Measurements from ENCODE around the gene ARHGEF2. TPM values are rescaled to one million over a fixed set of nuclear protein-coding genes. Genes with fewer than 3 reads are reported as not detected.
A peak's percentile ranks its signal among the peaks of the same experiment; 100 is the strongest.

ARHGEF2 gene
- total and polyA plus RNA-seq, 11 donors, result 23.9 to 98.6 (median 57.0) TPM

DNA sequence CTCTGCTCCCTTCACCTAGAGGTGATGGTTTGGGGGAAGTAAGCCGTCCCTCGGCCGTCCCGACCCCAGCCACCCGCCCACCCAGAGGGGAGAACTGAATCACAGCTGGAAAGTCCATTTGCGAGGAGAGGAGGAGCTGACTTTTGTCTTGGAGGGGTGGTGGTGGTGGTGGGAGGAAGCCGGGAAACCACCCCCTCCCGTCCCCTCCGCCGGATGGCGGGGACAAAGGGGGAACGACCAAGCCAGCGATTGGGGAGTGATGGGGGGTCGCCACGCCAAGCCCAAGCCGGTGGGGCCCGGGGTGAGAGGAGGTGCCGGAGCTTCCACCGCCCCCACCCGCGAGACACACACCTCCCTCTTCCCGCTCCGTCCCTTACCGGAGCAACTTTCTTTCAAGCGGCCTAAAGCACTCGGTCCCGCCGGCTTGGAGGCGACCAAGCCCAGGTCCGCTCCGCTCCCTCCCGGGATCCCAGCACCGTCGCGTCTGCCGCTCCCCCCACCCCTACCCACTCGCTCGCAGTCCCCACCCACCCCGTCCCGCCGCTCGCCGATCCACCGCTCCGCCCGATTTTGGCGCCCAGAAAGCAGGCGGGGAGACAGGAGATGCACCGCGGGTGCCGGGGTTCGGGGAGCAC is 540 bp downstream of the ARHGEF2 start:
- 1 to 3% (median 1%) methylated on average over 7 to 52 of the region's 52 CpGs for WGBS, 4 donors
- DNase-seq, result peak in 4 of 5 donors; percentile 54 to 70 (median 66)
- intact Hi-C loops (cut with DNase I), result loop anchor here in 5 of 10 donors (1.0 to 5.0 kb wide), 3 partner anchors 12 to 43 kb away; partner anchors contain the start of genes RXFP4 (in 4 of the 5) and KHDC4 (in 1 of the 5)
- peak overlapping the region; percentile 91 to 100 (median 98) for H3K27ac ChIP-seq
- H3K36me3 ChIP-seq, result peaks cover 0 to 14% (median 0%) of the 10 kb centered on the region in 9 donors
- no peaks in the 10 kb centered on the region for H3K27me3 ChIP-seq
- ATAC-seq, result peak in 3 of 4 donors; percentile 41 to 44 (median 44)
- H3K4me3 ChIP-seq, result peak overlapping the region; percentile 65 to 97 (median 86)
- TF ChIP-seq POLR2A (IDR thresholded peaks at IDR 0.05), result no peak
- TF ChIP-seq, protein P1, sequence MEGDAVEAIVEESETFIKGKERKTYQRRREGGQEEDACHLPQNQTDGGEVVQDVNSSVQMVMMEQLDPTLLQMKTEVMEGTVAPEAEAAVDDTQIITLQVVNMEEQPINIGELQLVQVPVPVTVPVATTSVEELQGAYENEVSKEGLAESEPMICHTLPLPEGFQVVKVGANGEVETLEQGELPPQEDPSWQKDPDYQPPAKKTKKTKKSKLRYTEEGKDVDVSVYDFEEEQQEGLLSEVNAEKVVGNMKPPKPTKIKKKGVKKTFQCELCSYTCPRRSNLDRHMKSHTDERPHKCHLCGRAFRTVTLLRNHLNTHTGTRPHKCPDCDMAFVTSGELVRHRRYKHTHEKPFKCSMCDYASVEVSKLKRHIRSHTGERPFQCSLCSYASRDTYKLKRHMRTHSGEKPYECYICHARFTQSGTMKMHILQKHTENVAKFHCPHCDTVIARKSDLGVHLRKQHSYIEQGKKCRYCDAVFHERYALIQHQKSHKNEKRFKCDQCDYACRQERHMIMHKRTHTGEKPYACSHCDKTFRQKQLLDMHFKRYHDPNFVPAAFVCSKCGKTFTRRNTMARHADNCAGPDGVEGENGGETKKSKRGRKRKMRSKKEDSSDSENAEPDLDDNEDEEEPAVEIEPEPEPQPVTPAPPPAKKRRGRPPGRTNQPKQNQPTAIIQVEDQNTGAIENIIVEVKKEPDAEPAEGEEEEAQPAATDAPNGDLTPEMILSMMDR (IDR thresholded peaks at IDR 0.05), result no peak
- H3K4me1 ChIP-seq, result peaks cover 23 to 93% (median 68%) of the 10 kb centered on the region in 12 donors
- no peaks in the 10 kb centered on the region for H3K9me3 ChIP-seq

DNA sequence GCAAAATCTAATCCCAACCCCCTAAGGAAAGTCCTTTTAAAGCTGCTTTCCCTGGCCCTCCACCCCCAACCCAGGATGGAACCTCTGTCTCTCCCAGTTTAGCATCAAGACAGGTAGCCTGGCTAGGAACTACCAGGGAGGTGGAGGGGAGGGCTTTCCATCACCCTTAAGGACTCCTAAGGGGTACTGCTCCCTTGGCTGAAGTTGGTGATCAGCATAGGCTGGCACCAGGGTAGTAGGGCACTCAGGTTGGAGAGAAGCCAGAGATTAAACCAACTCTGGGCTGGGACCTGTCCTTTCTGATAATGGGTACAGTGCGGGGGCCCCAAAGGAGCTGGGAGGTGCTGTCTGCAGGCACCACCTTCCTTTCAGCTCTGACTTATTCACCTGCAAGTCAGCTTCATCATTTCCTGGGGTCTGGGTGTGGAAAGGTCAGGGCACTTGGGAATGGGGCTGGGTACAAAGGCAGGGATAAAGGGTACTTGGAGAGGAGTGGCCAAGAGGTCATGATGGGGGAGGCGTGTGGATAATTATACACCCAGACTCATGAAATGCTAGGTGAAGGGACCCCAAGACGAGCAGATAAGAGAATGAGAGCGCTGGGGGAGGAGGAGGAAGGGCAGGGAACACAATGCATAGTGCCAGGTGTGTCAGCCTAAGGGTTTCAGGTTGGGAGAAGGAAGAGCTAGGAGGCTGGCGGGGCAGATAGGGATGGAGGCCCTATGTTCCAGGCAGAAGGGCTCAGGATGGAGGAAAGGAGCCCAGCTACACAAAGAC is 1.2 kb downstream of the ARHGEF2 start:
- no peaks in the 10 kb centered on the region for H3K27me3 ChIP-seq
- intact Hi-C loops (cut with DNase I), result loop anchor here in 4 of 10 donors (5.0 kb wide), 1 partner anchor 35 kb away; the partner anchor contains the start of gene RXFP4 (in 4 of the 4)
- no peak for TF ChIP-seq POLR2A (IDR thresholded peaks at IDR 0.05)
- TF ChIP-seq, protein P1 (IDR thresholded peaks at IDR 0.05), result no peak
- H3K36me3 ChIP-seq, result peaks cover 0 to 20% (median 0%) of the 10 kb centered on the region in 9 donors
- 9 to 13% (median 10%) methylated on average over 5 of the region's 5 CpGs for WGBS, 4 donors
- H3K4me3 ChIP-seq, result peak overlapping the region; percentile 65 to 97 (median 86)
- no peaks in the 10 kb centered on the region for H3K9me3 ChIP-seq
- H3K4me1 ChIP-seq, result peaks cover 20 to 93% (median 70%) of the 10 kb centered on the region in 12 donors
- H3K27ac ChIP-seq, result peak overlapping the region; percentile 91 to 100 (median 98)
- ATAC-seq (peak in 1 of 4 donors; percentile 0), DNase-seq (peak in 1 of 5 donors; percentile 27)

DNA sequence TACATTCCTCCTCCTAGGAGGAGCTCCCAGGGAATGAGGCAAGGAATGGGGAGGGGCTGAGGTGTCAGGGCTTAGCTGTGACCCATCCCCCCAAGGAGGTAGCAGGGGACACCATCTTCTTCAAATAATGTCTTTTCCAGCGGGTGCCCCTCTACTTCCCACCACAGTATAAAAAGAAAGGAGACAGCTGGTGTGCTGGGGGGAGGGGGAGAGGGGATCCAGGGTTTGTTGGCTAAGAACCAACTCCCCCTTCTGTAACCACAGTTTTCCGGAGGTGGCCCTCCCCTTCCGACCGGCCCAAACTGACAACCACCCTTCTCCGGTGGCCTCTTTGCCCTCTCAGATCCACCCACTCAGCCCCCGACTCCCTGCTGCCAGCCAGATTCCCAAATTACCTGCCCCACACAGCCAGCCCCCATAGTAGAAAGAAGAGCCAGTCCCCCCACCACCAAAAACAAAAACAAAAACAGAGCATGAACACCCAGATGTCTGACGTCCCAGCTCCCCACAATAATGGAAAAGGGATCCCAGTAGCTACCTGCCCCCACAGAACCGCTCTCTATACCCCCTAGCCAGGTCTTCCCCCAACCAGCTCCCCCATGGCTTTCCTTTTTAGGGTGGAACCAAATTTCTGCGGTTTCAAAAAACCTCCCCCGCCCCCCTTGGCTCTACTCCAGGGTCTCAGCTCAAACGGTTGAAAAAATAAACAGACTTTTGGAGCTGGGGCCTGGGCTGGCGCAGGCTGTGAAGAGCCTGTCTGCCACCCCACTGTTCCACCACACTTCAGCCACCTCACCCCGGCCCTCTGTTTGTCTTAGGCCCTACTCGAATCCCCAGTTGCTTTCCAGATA is 2.1 kb downstream of the ARHGEF2 start:
- WGBS, 4 donors, result 6 to 10% (median 7%) methylated on average over 13 to 14 of the region's 14 CpGs
- intact Hi-C loops (cut with DNase I), result loop anchor here in 4 of 10 donors (5.0 kb wide), 1 partner anchor 34 kb away; the partner anchor contains the start of gene RXFP4 (in 4 of the 4)
- H3K4me1 ChIP-seq, result peaks cover 20 to 93% (median 74%) of the 10 kb centered on the region in 12 donors
- ATAC-seq (no peak), DNase-seq (peak; percentile 68 to 85 (median 80))
- peaks cover 0 to 25% (median 0%) of the 10 kb centered on the region in 9 donors for H3K36me3 ChIP-seq
- TF ChIP-seq POLR2A (IDR thresholded peaks at IDR 0.05), result no peak
- TF ChIP-seq, protein P1 (IDR thresholded peaks at IDR 0.05), result no peak
- H3K9me3 ChIP-seq, result no peaks in the 10 kb centered on the region
- H3K27ac ChIP-seq, result peak overlapping the region; percentile 91 to 100 (median 98)
- peak overlapping the region; percentile 65 to 97 (median 86) for H3K4me3 ChIP-seq
- no peaks in the 10 kb centered on the region for H3K27me3 ChIP-seq
